Loucy (cell line): ENCODE results near the gene NTNG1.
"Not testable (repeated sequence)": the region's sequence is repeated elsewhere in the genome, so short reads cannot be mapped to it uniquely, and the experiment has no call there.

Experiments
- H2AFZ ChIP-seq: fragments of 200-600 bp; sonication (generic); 2 replicates; pipeline ENCODE4 v1.6.0; 2016; ENCODE audit warnings: antibody characterized with exemption, mild to moderate bottlenecking, low read length, moderate library complexity
- H3F3A ChIP-seq: fragments of 200-600 bp; 2 replicates; pipeline ENCODE4 v1.6.0; 2016; ENCODE audit warnings: antibody characterized with exemption, low read depth, mild to moderate bottlenecking
- H3K27me3 ChIP-seq: fragments of 200-600 bp; sonication (generic); 2 replicates; pipeline ENCODE4 v1.6.1; 2014; ENCODE audit warnings: low read length, mild to moderate bottlenecking; ENCODE audit not compliant: insufficient read depth, poor library complexity, severe bottlenecking
- H3K36me3 ChIP-seq: fragments of 200-600 bp; sonication (generic); 2 replicates; pipeline ENCODE4 v1.6.1; 2016; ENCODE audit warnings: low read length; ENCODE audit not compliant: insufficient read depth
- H3K4me1 ChIP-seq: fragments of 200-600 bp; sonication (generic); 2 replicates; pipeline ENCODE4 v1.5.1; 2014; ENCODE audit warnings: low read length, mild to moderate bottlenecking; ENCODE audit not compliant: insufficient read depth, poor library complexity, severe bottlenecking
- H3K4me2 ChIP-seq: fragments of 200-600 bp; sonication (generic); 2 replicates; pipeline ENCODE4 v1.6.0; 2014; ENCODE audit warnings: antibody characterized with exemption, low read length, low read depth, mild to moderate bottlenecking; ENCODE audit not compliant: poor library complexity, severe bottlenecking
- H3K4me3 ChIP-seq: fragments of 200-600 bp; sonication (generic); 2 replicates; pipeline ENCODE4 v1.5.1; 2014; ENCODE audit warnings: low read length, mild to moderate bottlenecking, mixed read lengths; ENCODE audit not compliant: poor library complexity, severe bottlenecking
- H3K79me2 ChIP-seq: fragments of 200-600 bp; sonication (generic); 2 replicates; pipeline ENCODE4 v1.6.1; 2014; ENCODE audit warnings: low read length; ENCODE audit not compliant: insufficient read depth
- H3K9ac ChIP-seq: fragments of 200-600 bp; sonication (generic); 2 replicates; pipeline ENCODE4 v1.6.0; 2014; ENCODE audit warnings: mild to moderate bottlenecking, low read depth, low read length, moderate library complexity; ENCODE audit not compliant: poor library complexity, severe bottlenecking
- H3K9me2 ChIP-seq: fragments of 200-600 bp; sonication (generic); replicated peaks from 2 replicates; pipeline ENCODE4 v1.6.1; 2016; ENCODE audit warnings: low read depth, low read length, mixed read lengths
- H3K9me3 ChIP-seq: fragments of 200-600 bp; sonication (generic); 2 replicates; pipeline ENCODE4 v1.6.1; 2014; ENCODE audit warnings: mild to moderate bottlenecking, antibody characterized with exemption, low read length, low read depth; ENCODE audit not compliant: insufficient read depth
- H4K20me1 ChIP-seq: fragments of 200-600 bp; sonication (generic); 2 replicates; pipeline ENCODE4 v1.6.0; 2014; ENCODE audit warnings: antibody characterized with exemption, low read length, mild to moderate bottlenecking; ENCODE audit not compliant: insufficient read depth, poor library complexity, severe bottlenecking
- EZH2phosphoT487 ChIP-seq: fragments of 200-600 bp; IDR thresholded peaks from 2 replicates; pipeline ENCODE4 v1.6.1; 2018; ENCODE audit warnings: antibody characterized with exemption, mild to moderate bottlenecking, moderate library complexity, borderline replicate concordance
- TF ChIP-seq, protein P1 (sequence below): fragments of 200-600 bp; sonication (generic); conservative IDR thresholded peaks from 2 replicates; pipeline ENCODE4 v1.5.1; 2014; ENCODE audit warnings: mild to moderate bottlenecking, antibody characterized with exemption, low read length

Gene NTNG1

DNA sequence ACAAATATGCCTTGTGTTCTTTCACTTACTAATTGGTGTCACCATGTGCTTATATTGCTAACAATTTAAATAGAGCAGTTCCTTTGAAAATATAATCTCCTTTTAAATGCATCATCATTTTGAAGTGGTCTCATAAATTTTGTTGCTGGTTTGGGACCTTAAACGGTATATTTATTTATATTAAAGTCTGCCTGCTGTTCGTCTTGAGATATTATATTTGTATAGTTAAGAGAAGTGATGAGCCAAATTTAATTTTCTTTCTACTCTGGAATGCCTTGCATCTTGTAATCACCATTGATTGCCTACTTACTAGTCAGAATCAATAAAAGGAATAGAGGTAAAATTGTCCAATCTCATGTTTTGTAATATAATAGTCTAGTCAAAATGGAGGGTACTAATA, 91.6 kb downstream of the NTNG1 start:
- no peaks in the 10 kb centered on the region for H3K27me3 ChIP-seq
- no peak overlapping the region for H3K4me2 ChIP-seq
- no peak overlapping the region for H3K4me3 ChIP-seq
- no peaks in the 10 kb centered on the region for H3F3A ChIP-seq
- H3K4me1 ChIP-seq: no peaks in the 10 kb centered on the region
- H3K36me3 ChIP-seq: no peaks in the 10 kb centered on the region
- H3K9ac ChIP-seq: no peak overlapping the region
- H4K20me1 ChIP-seq: no peaks in the 10 kb centered on the region
- no peak overlapping the region for H2AFZ ChIP-seq
- H3K79me2 ChIP-seq: no peaks in the 10 kb centered on the region
- no peaks in the 10 kb centered on the region for H3K9me2 ChIP-seq
- no peaks in the 10 kb centered on the region for H3K9me3 ChIP-seq
- TF ChIP-seq, protein P1, sequence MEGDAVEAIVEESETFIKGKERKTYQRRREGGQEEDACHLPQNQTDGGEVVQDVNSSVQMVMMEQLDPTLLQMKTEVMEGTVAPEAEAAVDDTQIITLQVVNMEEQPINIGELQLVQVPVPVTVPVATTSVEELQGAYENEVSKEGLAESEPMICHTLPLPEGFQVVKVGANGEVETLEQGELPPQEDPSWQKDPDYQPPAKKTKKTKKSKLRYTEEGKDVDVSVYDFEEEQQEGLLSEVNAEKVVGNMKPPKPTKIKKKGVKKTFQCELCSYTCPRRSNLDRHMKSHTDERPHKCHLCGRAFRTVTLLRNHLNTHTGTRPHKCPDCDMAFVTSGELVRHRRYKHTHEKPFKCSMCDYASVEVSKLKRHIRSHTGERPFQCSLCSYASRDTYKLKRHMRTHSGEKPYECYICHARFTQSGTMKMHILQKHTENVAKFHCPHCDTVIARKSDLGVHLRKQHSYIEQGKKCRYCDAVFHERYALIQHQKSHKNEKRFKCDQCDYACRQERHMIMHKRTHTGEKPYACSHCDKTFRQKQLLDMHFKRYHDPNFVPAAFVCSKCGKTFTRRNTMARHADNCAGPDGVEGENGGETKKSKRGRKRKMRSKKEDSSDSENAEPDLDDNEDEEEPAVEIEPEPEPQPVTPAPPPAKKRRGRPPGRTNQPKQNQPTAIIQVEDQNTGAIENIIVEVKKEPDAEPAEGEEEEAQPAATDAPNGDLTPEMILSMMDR: no peak
- no peak for TF ChIP-seq EZH2phosphoT487

GRCh38 chr1:107236760-107237159, 95.9 kb downstream of the NTNG1 start:
- not testable (repeated sequence) for H3K9me3 ChIP-seq, H3K27me3 ChIP-seq, H3K4me3 ChIP-seq, H3K4me2 ChIP-seq, H3K9me2 ChIP-seq, H3K79me2 ChIP-seq, H3F3A ChIP-seq, H3K4me1 ChIP-seq, H3K9ac ChIP-seq, H2AFZ ChIP-seq, H4K20me1 ChIP-seq, H3K36me3 ChIP-seq

DNA sequence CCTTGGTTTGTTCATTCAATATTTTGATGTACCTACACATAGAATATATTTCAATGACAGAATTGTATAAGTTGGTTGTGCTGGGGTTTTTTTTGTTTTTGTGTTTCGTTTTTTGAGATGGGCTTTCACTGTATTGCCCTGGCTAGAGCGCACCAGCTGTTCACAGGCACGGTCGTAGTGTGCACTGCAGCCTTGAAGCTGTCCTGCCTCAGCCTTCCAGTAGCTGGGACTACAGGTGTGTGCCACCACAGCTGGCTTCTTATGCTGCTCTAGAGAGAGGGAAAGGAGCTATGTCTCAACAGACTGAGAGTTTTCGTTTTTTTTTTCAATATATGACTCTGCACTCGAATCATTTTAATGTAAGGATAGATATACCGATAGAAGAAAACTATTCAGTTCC, 102.6 kb downstream of the NTNG1 start:
- Histone ChIP-seq H3F3A (no peaks in the 10 kb centered on the region), H3K9me2 (no peaks in the 10 kb centered on the region), H2AFZ (no peak overlapping the region), H3K27me3 (no peaks in the 10 kb centered on the region), H3K79me2 (no peaks in the 10 kb centered on the region), H3K36me3 (no peaks in the 10 kb centered on the region), H3K9ac (no peak overlapping the region), H3K4me3 (no peak overlapping the region), H3K4me1 (no peaks in the 10 kb centered on the region), H4K20me1 (no peaks in the 10 kb centered on the region), H3K4me2 (no peak overlapping the region), H3K9me3 (no peaks in the 10 kb centered on the region)
- no peak for TF ChIP-seq EZH2phosphoT487
- TF ChIP-seq, protein P1: no peak

DNA sequence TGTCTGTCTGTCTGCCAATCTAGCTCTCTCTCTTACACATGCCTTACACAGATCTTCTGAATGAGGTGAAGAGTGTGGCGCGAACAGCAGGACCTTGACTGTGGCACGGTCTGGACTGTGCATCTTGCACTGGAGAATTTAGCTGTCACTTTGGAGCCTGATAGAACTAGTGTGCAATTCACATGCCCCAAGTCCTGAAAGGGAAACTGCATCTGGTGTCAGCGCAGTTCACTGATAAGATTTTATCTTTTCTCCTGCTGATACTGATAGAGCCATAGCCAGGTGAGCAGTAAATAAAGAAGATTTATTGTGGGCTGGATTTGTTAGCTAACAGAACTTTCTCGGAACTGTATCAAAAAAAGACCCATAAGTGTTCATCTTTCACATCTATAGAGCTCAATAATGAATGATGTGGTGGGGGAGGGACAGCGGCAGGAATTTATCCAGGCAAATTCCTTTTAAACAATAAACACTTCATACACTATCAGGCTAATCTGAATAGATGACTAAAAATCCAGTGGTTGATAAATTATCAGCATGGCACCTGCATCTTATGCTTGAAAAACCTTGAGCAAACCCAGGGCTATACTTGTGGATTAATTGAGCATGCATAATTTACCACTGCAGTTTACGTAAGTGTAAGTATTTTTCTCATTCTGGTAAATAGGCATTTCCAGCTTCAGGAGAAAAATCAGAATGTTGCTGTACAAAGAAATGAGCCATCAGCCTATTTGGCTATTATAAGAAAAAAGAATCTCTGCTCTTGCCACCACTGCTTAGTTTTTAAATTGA, 104.1 kb downstream of the NTNG1 start:
- TF ChIP-seq EZH2phosphoT487: no peak
- TF ChIP-seq, protein P1: no peak
- Histone ChIP-seq H3F3A (no peaks in the 10 kb centered on the region), H3K4me3 (no peak overlapping the region), H3K27me3 (no peaks in the 10 kb centered on the region), H3K36me3 (no peaks in the 10 kb centered on the region), H3K9me3 (no peaks in the 10 kb centered on the region), H3K4me2 (no peak overlapping the region), H4K20me1 (no peaks in the 10 kb centered on the region), H3K9me2 (no peaks in the 10 kb centered on the region), H3K79me2 (no peaks in the 10 kb centered on the region), H3K9ac (no peak overlapping the region), H2AFZ (0 out of 2 replicates have a peak overlapping the region, but pooled peaks have one; percentile 40), H3K4me1 (peaks cover 5% of the 10 kb centered on the region)
